Liver (tissue), 3 donors: ENCODE data around the gene DIS3L2.

Experiments used
- ATF3 ChIP-seq: IDR thresholded peaks from 2 replicates; pipeline ENCODE4 v1.6.1; 2016; ENCODE audit warnings: antibody characterized with exemption
- CTCF ChIP-seq: fragments of 150-350 bp; IDR thresholded peaks from 2 replicates; pipeline ENCODE4 v1.5.1; 2017; ENCODE audit warnings: improper control_type of control experiment, low read depth, low read length; ENCODE audit not compliant: missing input control
- GABPA ChIP-seq, 2 donors: IDR thresholded peaks in 1 of 2; conservative IDR thresholded peaks in 1 of 2; 2 replicates each; pipeline ENCODE4 v1.6.1; 2016; ENCODE audit warnings: antibody characterized with exemption in 2 of 2, mild to moderate bottlenecking in 1 of 2, moderate library complexity in 1 of 2
- JUND ChIP-seq, 2 donors: IDR thresholded peaks; 2 replicates each; pipeline ENCODE4 v1.6.1; 2016; ENCODE audit warnings: antibody characterized with exemption in 2 of 2
- RAD21 ChIP-seq, 2 donors: IDR thresholded peaks; 2 replicates each; pipeline ENCODE4 v1.6.1; 2016; ENCODE audit warnings: antibody characterized with exemption in 2 of 2, mild to moderate bottlenecking in 2 of 2
- RXRA ChIP-seq, 2 donors: IDR thresholded peaks; 2 replicates each; pipeline ENCODE4 v1.6.1; 2017 to 2018; ENCODE audit warnings: antibody characterized with exemption in 2 of 2, mild to moderate bottlenecking in 1 of 2
- TAF1 ChIP-seq: conservative IDR thresholded peaks from 2 replicates; pipeline ENCODE4 v1.6.1; 2016; ENCODE audit warnings: antibody characterized with exemption, mild to moderate bottlenecking
- ZBTB33 ChIP-seq: IDR thresholded peaks from 2 replicates; pipeline ENCODE4 v1.6.1; 2016; ENCODE audit warnings: antibody characterized with exemption
- donor health status: healthy.
- donor health status: healthy.

GRCh38 chr2:232375164-232375563, 413.7 kb downstream of the DIS3L2 start:
- TF ChIP-seq CTCF: no peak
- no peak for TF ChIP-seq RAD21 (IDR thresholded peaks at IDR 0.05)
- TF ChIP-seq TAF1: no peak
- no peak for TF ChIP-seq ATF3
- no peak for TF ChIP-seq GABPA (IDR thresholded peaks at IDR 0.05 in 1 of 2, conservative IDR thresholded peaks at IDR 0.05 in 1 of 2)
- TF ChIP-seq RXRA (IDR thresholded peaks at IDR 0.05): no peak
- no peak for TF ChIP-seq ZBTB33
- no peak for TF ChIP-seq JUND (IDR thresholded peaks at IDR 0.05)
